ENCODE measurements around the gene OVOL3.
"Not testable (repeated sequence)": the region's sequence is repeated elsewhere in the genome, so short reads cannot be mapped to it uniquely, and the experiment has no call there.

OVOL3 gene

GRCh38 chr19:36128392-36128736 lies 17.4 kb downstream of the OVOL3 start:
- H3K36me3 ChIP-seq (ENCODE audit: control insufficient read depth in 5 of 5, insufficient read depth in 5 of 5, low read length in 5 of 5), result peaks cover 0 to 27% (median 18%) of the 10 kb centered on the region in 5 donors
- H3K4me3 ChIP-seq (ENCODE audit: low read depth in 1 of 5, low read length in 5 of 5), result peak overlapping the region; percentile 58 to 75 (median 66)
- H3K9me3 ChIP-seq (ENCODE audit: control insufficient read depth in 5 of 5, low read length in 5 of 5), result no peaks in the 10 kb centered on the region
- no peaks in the 10 kb centered on the region for H3K27me3 ChIP-seq (ENCODE audit: control insufficient read depth in 5 of 5, insufficient read depth in 4 of 5, low read length in 5 of 5)
- peak overlapping the region in 4 of 5 donors; percentile 71 to 78 (median 73) for H3K9ac ChIP-seq (ENCODE audit: low read length in 5 of 5)
- peaks cover 6 to 28% (median 13%) of the 10 kb centered on the region in 5 donors for H3K4me1 ChIP-seq (ENCODE audit: control insufficient read depth in 5 of 5, insufficient read depth in 5 of 5, low read length in 5 of 5)
- H3K27ac ChIP-seq (ENCODE audit: low read depth, low read length), result peak overlapping the region; percentile 84

GRCh38 chr19:36131221-36131620 lies 20.3 kb downstream of the OVOL3 start:
- not testable (repeated sequence) for H3K27me3 ChIP-seq (ENCODE audit: control insufficient read depth in 5 of 5, insufficient read depth in 4 of 5, low read length in 5 of 5); H3K27ac ChIP-seq (ENCODE audit: low read depth, low read length); H3K9ac ChIP-seq (ENCODE audit: low read length in 5 of 5); H3K4me3 ChIP-seq (ENCODE audit: low read depth in 1 of 5, low read length in 5 of 5); H3K36me3 ChIP-seq (ENCODE audit: control insufficient read depth in 5 of 5, insufficient read depth in 5 of 5, low read length in 5 of 5); H3K9me3 ChIP-seq (ENCODE audit: control insufficient read depth in 5 of 5, low read length in 5 of 5)
- H3K4me1 ChIP-seq (ENCODE audit: control insufficient read depth in 5 of 5, insufficient read depth in 5 of 5, low read length in 5 of 5), result peaks cover 6 to 28% (median 13%) of the 10 kb centered on the region in 5 donors

DNA sequence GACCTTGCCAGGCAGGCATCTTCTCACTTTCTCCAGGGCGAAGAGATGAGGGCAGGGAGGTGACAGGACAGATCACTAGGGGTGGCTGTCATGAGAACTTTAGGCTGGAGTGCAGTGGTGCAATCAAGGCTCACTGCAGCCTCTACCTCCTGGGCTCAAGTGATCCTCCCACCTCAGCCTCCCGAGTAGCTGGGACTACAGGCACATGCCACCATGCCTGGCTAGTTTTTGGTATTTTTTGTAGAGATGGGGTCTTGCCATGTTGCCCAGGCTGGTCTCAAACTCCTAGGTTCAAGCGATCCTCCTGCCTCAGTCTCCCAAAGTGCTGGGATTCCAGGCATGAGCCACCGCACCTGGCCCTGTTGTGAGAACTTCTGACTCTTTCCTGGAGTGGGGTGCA lies 23.9 kb downstream of the OVOL3 start:
- not testable (repeated sequence) for H3K36me3 ChIP-seq (ENCODE audit: control insufficient read depth in 5 of 5, insufficient read depth in 5 of 5, low read length in 5 of 5); H3K9me3 ChIP-seq (ENCODE audit: control insufficient read depth in 5 of 5, low read length in 5 of 5); H3K27ac ChIP-seq (ENCODE audit: low read depth, low read length); H3K9ac ChIP-seq (ENCODE audit: low read length in 5 of 5); H3K27me3 ChIP-seq (ENCODE audit: control insufficient read depth in 5 of 5, insufficient read depth in 4 of 5, low read length in 5 of 5); H3K4me3 ChIP-seq (ENCODE audit: low read depth in 1 of 5, low read length in 5 of 5)
- H3K4me1 ChIP-seq (ENCODE audit: control insufficient read depth in 5 of 5, insufficient read depth in 5 of 5, low read length in 5 of 5), result peaks cover 0 to 22% (median 18%) of the 10 kb centered on the region in 5 donors

GRCh38 chr19:36136964-36137686 lies 26.2 kb downstream of the OVOL3 start:
- Histone ChIP-seq H3K27ac (ENCODE audit: low read depth, low read length) (no peak overlapping the region), H3K4me3 (ENCODE audit: low read depth in 1 of 5, low read length in 5 of 5) (no peak overlapping the region), H3K9ac (ENCODE audit: low read length in 5 of 5) (peak overlapping the region in 1 of 5 donors; percentile 60)

DNA sequence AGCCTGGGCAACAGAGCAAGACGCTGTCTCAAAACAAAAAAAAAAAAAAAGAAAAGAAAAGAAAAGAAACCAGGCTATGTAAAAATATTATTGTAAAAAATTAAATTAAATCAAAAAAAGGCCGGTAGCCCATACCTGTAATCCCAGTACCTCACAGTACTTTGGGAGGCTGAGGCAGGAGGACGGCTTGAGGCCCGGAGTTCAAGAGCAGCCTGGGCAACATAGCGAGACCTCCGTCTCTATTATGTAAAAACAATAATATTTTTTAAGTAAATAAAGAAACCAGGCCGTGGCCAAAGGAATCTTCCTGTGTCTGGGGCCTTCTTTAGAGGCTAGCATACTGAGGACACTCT lies 28.2 kb downstream of the OVOL3 start:
- H3K36me3 ChIP-seq (ENCODE audit: control insufficient read depth in 5 of 5, insufficient read depth in 5 of 5, low read length in 5 of 5), result peaks cover 0 to 16% (median 15%) of the 10 kb centered on the region in 5 donors
- peaks cover 0 to 25% (median 22%) of the 10 kb centered on the region in 5 donors for H3K4me1 ChIP-seq (ENCODE audit: control insufficient read depth in 5 of 5, insufficient read depth in 5 of 5, low read length in 5 of 5)
- peak overlapping the region; percentile 89 to 100 (median 100) for H3K9ac ChIP-seq (ENCODE audit: low read length in 5 of 5)
- H3K9me3 ChIP-seq (ENCODE audit: control insufficient read depth in 5 of 5, low read length in 5 of 5), result no peaks in the 10 kb centered on the region
- peak overlapping the region; percentile 99 for H3K27ac ChIP-seq (ENCODE audit: low read depth, low read length)
- no peaks in the 10 kb centered on the region for H3K27me3 ChIP-seq (ENCODE audit: control insufficient read depth in 5 of 5, insufficient read depth in 4 of 5, low read length in 5 of 5)
- H3K4me3 ChIP-seq (ENCODE audit: low read depth in 1 of 5, low read length in 5 of 5), result peak overlapping the region; percentile 82 to 98 (median 95)

More at GRCh38 chr19:36136964-36137686, 26.2 kb downstream of the OVOL3 start:
- H3K9me3 ChIP-seq (ENCODE audit: control insufficient read depth in 5 of 5, low read length in 5 of 5), result no peaks in the 10 kb centered on the region
- H3K27me3 ChIP-seq (ENCODE audit: control insufficient read depth in 5 of 5, insufficient read depth in 4 of 5, low read length in 5 of 5), result no peaks in the 10 kb centered on the region
- H3K4me1 ChIP-seq (ENCODE audit: control insufficient read depth in 5 of 5, insufficient read depth in 5 of 5, low read length in 5 of 5), result peaks cover 0 to 25% (median 22%) of the 10 kb centered on the region in 5 donors
- H3K36me3 ChIP-seq (ENCODE audit: control insufficient read depth in 5 of 5, insufficient read depth in 5 of 5, low read length in 5 of 5), result peaks cover 0 to 4% (median 2%) of the 10 kb centered on the region in 5 donors

DNA sequence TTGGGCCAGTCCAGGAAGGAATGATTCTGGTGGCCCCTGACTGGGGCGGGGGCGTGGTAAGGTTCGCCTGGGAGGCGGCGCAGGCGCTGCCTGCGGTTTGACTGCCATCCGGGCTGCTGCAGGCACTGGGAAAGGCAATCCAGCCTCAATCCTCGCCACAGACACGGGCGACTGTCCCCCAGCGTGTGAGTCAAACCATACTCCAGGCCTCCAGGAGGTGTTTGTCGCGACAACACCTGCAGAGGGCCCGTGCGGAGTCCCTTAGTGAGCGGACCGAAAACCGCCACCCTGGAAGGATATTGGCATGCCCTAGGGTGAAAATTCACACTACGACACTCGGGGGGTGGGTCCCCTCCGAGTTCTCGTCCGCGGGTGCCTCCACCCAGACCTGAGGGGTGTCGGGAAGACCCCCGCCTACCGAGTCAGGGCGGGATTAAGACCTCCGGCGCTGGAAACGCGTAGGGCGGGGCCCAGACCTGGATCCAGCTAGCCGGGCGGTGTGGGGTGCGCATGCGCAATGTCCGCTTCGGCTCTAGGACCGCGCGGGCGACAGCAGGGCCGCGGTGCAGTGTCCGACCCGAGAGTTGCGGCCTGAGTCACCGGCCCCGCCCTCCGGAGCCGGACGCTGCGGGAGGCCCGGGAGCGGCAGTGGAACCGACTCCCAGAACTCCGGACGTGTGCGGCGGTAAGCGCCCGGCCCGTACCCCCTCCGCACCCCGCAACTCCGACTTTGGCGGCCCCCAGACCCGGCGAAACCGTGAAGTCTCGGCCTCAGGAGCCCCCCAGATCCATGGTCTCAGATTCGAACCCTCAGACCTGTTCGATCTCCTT lies 28.7 kb downstream of the OVOL3 start, which contains the start of gene CAPNS1:
Gene CAPNS1, plus strand, starts transcription at position 594 of the 831 bp plus-strand sequence. CDS start 946 bp downstream, outside the sequence.
- H3K36me3 ChIP-seq (ENCODE audit: control insufficient read depth in 5 of 5, insufficient read depth in 5 of 5, low read length in 5 of 5), result peaks cover 2 to 22% (median 21%) of the 10 kb centered on the region in 5 donors
- H3K4me1 ChIP-seq (ENCODE audit: control insufficient read depth in 5 of 5, insufficient read depth in 5 of 5, low read length in 5 of 5), result peaks cover 0 to 25% (median 22%) of the 10 kb centered on the region in 5 donors
- H3K4me3 ChIP-seq (ENCODE audit: low read depth in 1 of 5, low read length in 5 of 5), result peak within 1 kb of the TSS; percentile 87 to 99 (median 97)
- H3K9me3 ChIP-seq (ENCODE audit: control insufficient read depth in 5 of 5, low read length in 5 of 5), result no peaks in the 10 kb centered on the region
- peak within 1 kb of the TSS; percentile 99 to 100 (median 100) for H3K9ac ChIP-seq (ENCODE audit: low read length in 5 of 5)
- H3K27ac ChIP-seq (ENCODE audit: low read depth, low read length), result peak within 1 kb of the TSS; percentile 99
- no peaks in the 10 kb centered on the region for H3K27me3 ChIP-seq (ENCODE audit: control insufficient read depth in 5 of 5, insufficient read depth in 4 of 5, low read length in 5 of 5)

DNA sequence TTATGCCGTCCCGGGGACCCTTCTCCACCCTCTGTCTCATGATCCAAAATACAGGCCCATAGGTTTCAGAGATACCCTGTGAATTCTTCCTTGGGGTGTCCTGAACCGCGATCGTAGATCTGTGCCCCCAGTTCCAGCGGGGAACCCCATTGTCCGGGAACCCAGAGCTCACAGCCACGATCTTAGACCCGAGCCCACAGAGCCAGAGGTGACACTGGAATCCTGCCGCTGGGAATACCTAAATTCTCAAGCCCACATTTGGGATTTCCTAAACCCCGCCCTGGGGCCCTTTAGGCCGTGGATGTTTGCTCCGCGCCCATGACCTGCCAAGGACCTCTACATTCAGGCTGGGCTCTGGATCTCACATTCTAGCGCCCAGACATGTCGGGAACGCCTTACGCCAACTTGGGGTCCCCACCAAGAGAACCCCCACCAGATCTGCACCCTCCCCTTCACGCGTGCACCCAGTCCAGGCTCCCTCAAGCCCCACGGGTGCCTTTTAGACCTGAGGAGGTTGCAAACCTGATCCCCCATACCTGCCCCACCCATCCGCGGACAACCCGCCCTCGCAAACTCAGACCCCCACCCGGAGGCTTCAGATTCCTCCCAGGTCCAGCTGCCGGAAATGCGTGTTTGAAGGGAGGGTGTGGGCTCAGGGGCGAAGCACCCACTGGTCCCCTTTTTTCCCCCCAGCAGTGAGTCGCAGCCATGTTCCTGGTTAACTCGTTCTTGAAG lies 29.5 kb downstream of the OVOL3 start:
- peak overlapping the region; percentile 87 to 99 (median 97) for H3K4me3 ChIP-seq (ENCODE audit: low read depth in 1 of 5, low read length in 5 of 5)
- H3K36me3 ChIP-seq (ENCODE audit: control insufficient read depth in 5 of 5, insufficient read depth in 5 of 5, low read length in 5 of 5), result peaks cover 3 to 30% (median 28%) of the 10 kb centered on the region in 5 donors
- H3K4me1 ChIP-seq (ENCODE audit: control insufficient read depth in 5 of 5, insufficient read depth in 5 of 5, low read length in 5 of 5), result peaks cover 0 to 25% (median 22%) of the 10 kb centered on the region in 5 donors
- H3K9me3 ChIP-seq (ENCODE audit: control insufficient read depth in 5 of 5, low read length in 5 of 5), result no peaks in the 10 kb centered on the region
- no peaks in the 10 kb centered on the region for H3K27me3 ChIP-seq (ENCODE audit: control insufficient read depth in 5 of 5, insufficient read depth in 4 of 5, low read length in 5 of 5)
- peak overlapping the region; percentile 99 for H3K27ac ChIP-seq (ENCODE audit: low read depth, low read length)
- peak overlapping the region; percentile 99 to 100 (median 100) for H3K9ac ChIP-seq (ENCODE audit: low read length in 5 of 5)

- no peaks in the 10 kb centered on the region for H3K9me3 ChIP-seq (ENCODE audit: control insufficient read depth in 5 of 5, low read length in 5 of 5)
- peak overlapping the region; percentile 99 for H3K27ac ChIP-seq (ENCODE audit: low read depth, low read length)
- H3K4me1 ChIP-seq (ENCODE audit: control insufficient read depth in 5 of 5, insufficient read depth in 5 of 5, low read length in 5 of 5), result peaks cover 0 to 25% (median 22%) of the 10 kb centered on the region in 5 donors
- H3K9ac ChIP-seq (ENCODE audit: low read length in 5 of 5), result peak overlapping the region in 2 of 5 donors; percentile 2 to 37
- H3K4me3 ChIP-seq (ENCODE audit: low read depth in 1 of 5, low read length in 5 of 5), result peak overlapping the region in 4 of 5 donors; percentile 50 to 99 (median 96)
- H3K27me3 ChIP-seq (ENCODE audit: control insufficient read depth in 5 of 5, insufficient read depth in 4 of 5, low read length in 5 of 5), result no peaks in the 10 kb centered on the region
- H3K36me3 ChIP-seq (ENCODE audit: control insufficient read depth in 5 of 5, insufficient read depth in 5 of 5, low read length in 5 of 5), result peaks cover 3 to 38% (median 36%) of the 10 kb centered on the region in 5 donors
Observed at GRCh38 chr19:36141039-36141927, 30.3 kb downstream of the OVOL3 start.

DNA sequence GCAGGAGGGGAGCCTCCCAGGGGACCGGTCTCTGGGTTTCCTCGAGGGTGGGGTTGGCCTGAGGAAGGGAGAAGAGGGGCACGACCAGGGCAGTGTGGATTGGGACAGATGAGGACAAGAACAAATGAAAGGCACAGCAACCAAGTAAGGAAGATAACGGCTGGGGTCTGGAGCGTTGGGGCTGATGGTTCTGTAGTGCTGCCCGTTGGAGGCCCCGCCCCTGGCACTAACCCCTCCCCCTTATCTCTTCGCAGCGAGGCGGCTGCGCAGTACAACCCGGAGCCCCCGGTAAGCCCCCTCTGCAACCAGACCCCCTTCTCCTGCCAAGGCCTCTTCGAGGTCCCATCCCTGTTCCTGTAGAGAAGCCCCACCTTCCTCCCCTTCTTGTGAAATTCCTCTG lies 31.1 kb downstream of the OVOL3 start:
- peaks cover 4 to 45% (median 43%) of the 10 kb centered on the region in 5 donors for H3K36me3 ChIP-seq (ENCODE audit: control insufficient read depth in 5 of 5, insufficient read depth in 5 of 5, low read length in 5 of 5)
- H3K9ac ChIP-seq (ENCODE audit: low read length in 5 of 5), result no peak overlapping the region
- H3K27ac ChIP-seq (ENCODE audit: low read depth, low read length), result peak overlapping the region; percentile 57
- H3K9me3 ChIP-seq (ENCODE audit: control insufficient read depth in 5 of 5, low read length in 5 of 5), result no peaks in the 10 kb centered on the region
- H3K4me1 ChIP-seq (ENCODE audit: control insufficient read depth in 5 of 5, insufficient read depth in 5 of 5, low read length in 5 of 5), result peaks cover 0 to 22% (median 17%) of the 10 kb centered on the region in 5 donors
- no peak overlapping the region for H3K4me3 ChIP-seq (ENCODE audit: low read depth in 1 of 5, low read length in 5 of 5)
- H3K27me3 ChIP-seq (ENCODE audit: control insufficient read depth in 5 of 5, insufficient read depth in 4 of 5, low read length in 5 of 5), result no peaks in the 10 kb centered on the region
